Adipose tissue (tissue), 3 donors: ENCODE measurements around the gene MAML2. TPM values are rescaled to one million over a fixed set of nuclear protein-coding genes. Genes with fewer than 3 reads are reported as not detected.

Source experiments
- H3K27ac ChIP-seq: one replicate; pipeline ENCODE4 v1.5.1; 2013; ENCODE audit warnings: low read depth, low read length
- WGBS, 3 donors: extraction: QIAGEN DNeasy Blood & Tissue Kit; methylation state at CpG; one replicate each; pipeline ENCODE4 v1.1.7; 2013; 5-methylcytosine and 5-hydroxymethylcytosine counted together
- polyA plus RNA-seq, 3 donors: library from polyadenylated mRNA; stranded (reverse); fragments of 200-250 nt; gene quantifications; one replicate each; pipeline ENCODE4 v1.2.3, GENCODE V29; 2013
- donor health status: healthy with polysubstance abuse.
- donor health status: Bipolar disorder and iron deficiency.
- donor health status: healthy.

The MAML2 gene
- polyA plus RNA-seq, 3 donors = 1.8 to 8.7 (median 5.4) TPM

- WGBS, 3 donors = 91 to 94% (median 94%) methylated on average over 6 of the region's 6 CpGs
- no peak overlapping the region for H3K27ac ChIP-seq
These were observed 19.4 kb downstream of the MAML2 start for GRCh38 chr11:96323642-96323985.

DNA sequence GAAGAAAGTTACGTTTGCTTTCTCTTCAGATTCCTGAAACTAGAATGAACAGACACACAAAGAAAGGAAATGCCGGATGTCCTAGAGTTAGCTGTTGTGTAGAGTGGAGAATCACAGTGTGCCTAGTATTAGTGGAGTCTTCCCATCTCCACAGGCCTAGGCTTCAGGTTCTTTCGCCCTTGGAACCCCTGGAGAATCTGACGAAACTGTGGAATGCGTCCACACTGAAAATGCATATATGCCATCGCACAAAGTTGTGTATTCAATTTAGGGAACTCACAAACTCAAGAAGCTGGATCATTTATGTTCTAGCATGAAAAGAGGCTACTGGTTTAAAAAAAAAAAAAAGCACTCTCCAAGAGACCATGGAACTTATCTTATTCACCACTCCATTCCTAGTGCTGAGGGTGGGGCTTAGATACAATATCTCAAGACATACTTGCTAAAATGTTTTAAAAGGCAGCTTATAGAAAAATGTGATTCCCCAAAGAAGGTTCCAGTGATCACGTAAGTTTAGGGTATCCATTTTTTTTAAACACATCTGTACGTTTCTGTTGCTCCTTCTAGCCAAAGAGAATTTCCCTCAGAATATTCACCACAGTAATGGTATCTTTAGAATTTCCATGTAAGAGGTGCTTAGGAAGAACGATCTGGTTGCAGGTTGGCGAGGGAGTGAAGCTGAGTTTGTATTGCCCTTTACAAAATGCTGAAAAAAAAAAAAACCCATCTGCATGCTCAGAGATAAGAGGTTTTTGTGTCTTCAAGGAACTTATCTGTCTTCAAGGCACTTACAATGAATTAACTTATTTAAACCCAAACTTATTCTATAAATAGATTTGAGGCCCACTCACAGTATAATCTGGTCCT lies 20.0 kb downstream of the MAML2 start:
- 93 to 96% (median 95%) methylated on average over 10 of the region's 10 CpGs for WGBS, 3 donors
- H3K27ac ChIP-seq = no peak overlapping the region

GRCh38 chr11:96321091-96321490 lies 21.9 kb downstream of the MAML2 start:
- 84 to 91% (median 91%) methylated on average over 5 of the region's 5 CpGs for WGBS, 3 donors
- no peak overlapping the region for H3K27ac ChIP-seq

DNA sequence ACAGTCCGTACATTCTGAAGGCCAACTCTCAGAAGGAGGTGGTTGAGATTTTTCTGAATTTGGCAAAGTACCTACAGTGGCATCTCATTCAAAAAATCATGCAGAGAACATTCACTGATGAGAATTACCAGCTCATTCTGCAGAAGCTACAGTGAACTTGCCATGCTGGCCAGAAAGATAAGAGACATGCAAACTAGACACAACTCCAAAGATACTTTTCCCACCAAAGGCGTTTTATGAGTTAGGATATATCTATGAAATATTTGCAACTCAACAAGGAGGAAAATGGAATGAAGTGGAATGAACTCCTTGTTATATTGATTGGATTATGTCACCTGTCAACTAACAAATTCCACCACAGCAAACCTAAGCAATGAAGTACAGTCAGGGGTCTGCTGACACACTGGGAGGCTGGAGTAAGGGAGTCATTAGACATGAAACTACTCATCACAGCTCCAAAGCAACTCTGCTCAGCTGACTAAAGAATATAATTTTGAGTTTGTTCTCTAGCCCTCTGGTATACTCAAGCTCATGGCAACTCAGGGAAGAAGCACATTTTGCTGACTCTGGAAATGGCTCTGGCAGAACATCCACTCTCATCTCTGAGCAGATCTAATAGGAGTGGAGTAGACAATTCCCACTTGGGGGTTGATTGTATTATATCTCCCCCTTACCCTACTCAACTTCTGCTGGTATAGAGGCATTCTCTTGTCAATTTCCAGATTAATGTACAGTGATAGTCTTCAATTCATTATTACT lies 22.9 kb downstream of the MAML2 start:
- WGBS, 3 donors = 57 to 88% (median 85%) methylated on average over 2 of the region's 2 CpGs
- no peak overlapping the region for H3K27ac ChIP-seq

DNA sequence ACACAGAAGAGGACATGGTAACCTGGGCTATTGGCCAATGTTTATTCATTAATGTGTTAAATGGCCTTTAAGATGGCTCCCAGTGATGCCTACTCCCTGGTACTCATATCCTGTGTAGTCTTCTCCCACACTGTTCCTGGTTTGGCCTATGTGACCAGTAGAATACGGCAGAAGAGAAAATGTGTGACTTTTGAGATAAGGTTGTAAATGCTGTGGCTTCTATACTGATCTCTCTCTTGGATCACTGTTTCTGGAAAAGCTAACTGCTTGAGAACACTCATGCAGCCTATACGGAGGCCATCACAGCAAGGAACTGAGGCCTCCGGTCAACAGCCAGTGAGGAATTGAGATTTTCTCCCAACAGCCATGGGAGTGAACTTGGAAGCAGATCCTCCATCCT lies 24.1 kb downstream of the MAML2 start:
- H3K27ac ChIP-seq = no peak overlapping the region
- 89 to 91% (median 90%) methylated on average over 3 of the region's 3 CpGs for WGBS, 3 donors

DNA sequence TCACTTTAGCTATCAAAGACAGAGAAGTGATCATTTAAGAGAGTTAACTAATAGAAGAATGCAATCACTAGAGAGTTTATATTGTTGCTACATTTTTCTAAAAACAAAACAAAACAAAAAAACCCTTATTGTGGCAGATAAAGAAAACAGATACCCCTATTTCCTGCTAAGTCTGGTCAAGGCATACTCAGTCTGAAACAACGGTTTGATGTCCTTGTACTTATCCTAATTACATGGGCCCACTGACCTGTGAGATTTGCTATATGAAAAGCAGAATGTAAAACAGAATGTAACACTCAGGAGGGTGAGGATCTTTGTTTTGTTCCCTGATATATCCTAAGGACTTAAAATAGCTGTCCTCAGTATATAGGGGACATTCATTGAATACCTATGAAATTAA lies 24.6 kb downstream of the MAML2 start:
- H3K27ac ChIP-seq = no peak overlapping the region
- WGBS, 3 donors = 70 to 75% (median 71%) methylated on average over 1 of the region's 1 CpG

DNA sequence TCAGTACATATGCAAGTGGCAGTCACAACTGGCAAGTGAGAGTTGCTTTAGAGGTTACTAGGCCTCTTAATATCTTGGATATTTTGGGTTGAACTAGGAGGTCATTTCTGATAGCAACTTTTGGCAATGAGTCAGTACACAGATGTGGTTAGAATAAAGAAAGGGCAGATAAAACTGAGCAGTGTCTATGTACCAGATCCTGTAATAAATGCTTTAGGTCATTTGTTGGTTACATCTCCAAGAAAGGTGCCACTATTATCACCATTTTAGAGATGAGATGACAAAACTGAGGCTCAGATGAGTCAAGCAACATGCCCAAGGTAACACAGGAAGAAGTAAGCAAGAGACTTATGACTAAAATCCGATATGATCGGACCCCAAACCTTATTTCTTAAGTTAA lies 25.0 kb downstream of the MAML2 start:
- no peak overlapping the region for H3K27ac ChIP-seq
- WGBS, 3 donors = 85 to 95% (median 89%) methylated on average over 2 of the region's 2 CpGs

GRCh38 chr11:96317571-96317970 lies 25.4 kb downstream of the MAML2 start:
- no peak overlapping the region for H3K27ac ChIP-seq
- 61 to 70% (median 69%) methylated on average over 2 of the region's 2 CpGs for WGBS, 3 donors

- WGBS, 3 donors = 70 to 80% (median 78%) methylated on average over 3 of the region's 3 CpGs
- no peak overlapping the region for H3K27ac ChIP-seq
These were observed 26.1 kb downstream of the MAML2 start for GRCh38 chr11:96316869-96317268.

GRCh38 chr11:96315476-96315875 lies 27.5 kb downstream of the MAML2 start:
- WGBS, 3 donors = 75 to 86% (median 83%) methylated on average over 1 of the region's 1 CpG
- no peak overlapping the region for H3K27ac ChIP-seq

- H3K27ac ChIP-seq = no peak overlapping the region
- WGBS, 3 donors = 19 to 39% (median 20%) methylated on average over 4 of the region's 4 CpGs
These were observed 28.5 kb downstream of the MAML2 start for GRCh38 chr11:96314326-96315020.

GRCh38 chr11:96313163-96313562 lies 29.8 kb downstream of the MAML2 start:
- H3K27ac ChIP-seq = no peak overlapping the region
- WGBS, 3 donors = 66 to 78% (median 77%) methylated on average over 6 of the region's 6 CpGs

DNA sequence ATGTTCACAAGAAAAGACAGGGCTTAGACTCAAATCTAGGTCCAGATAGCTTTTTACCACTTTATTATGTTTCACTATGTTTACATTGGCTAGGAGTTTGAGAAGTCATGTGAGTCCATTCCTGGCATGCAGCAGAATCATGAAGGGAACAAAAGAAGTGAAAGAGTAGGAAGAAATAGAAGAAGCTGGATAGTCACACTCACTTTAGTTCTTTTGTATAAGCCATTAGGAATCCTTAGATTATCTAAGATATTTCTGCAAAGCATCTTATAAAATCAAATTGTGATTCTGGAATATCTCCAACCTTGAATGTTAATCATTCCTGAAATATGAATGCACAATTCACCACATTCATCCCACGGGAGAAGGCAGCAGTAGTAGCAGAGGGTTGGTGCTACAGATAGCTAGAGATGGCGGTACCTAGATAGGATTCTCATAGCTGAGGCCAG lies 31.9 kb downstream of the MAML2 start:
- WGBS, 3 donors = 33 to 63% (median 57%) methylated on average over 2 of the region's 2 CpGs
- H3K27ac ChIP-seq = no peak overlapping the region

- no peak overlapping the region for H3K27ac ChIP-seq
- 71 to 74% (median 72%) methylated on average over 1 of the region's 1 CpG for WGBS, 3 donors
These were observed 32.8 kb downstream of the MAML2 start for GRCh38 chr11:96310236-96310635.

GRCh38 chr11:96309643-96310017 lies 33.4 kb downstream of the MAML2 start:
- WGBS, 3 donors = 68 to 85% (median 75%) methylated on average over 5 of the region's 5 CpGs
- no peak overlapping the region for H3K27ac ChIP-seq

GRCh38 chr11:96309016-96309642 lies 33.9 kb downstream of the MAML2 start:
- H3K27ac ChIP-seq = no peak overlapping the region
- 89 to 95% (median 92%) methylated on average over 2 of the region's 2 CpGs for WGBS, 3 donors

GRCh38 chr11:96307776-96308140 lies 35.2 kb downstream of the MAML2 start:
- 46 to 60% (median 52%) methylated on average over 3 of the region's 3 CpGs for WGBS, 3 donors
- no peak overlapping the region for H3K27ac ChIP-seq

- WGBS, 3 donors = 13 to 18% (median 13%) methylated on average over 10 of the region's 10 CpGs
These were observed 35.8 kb downstream of the MAML2 start for GRCh38 chr11:96306933-96307775.

More at GRCh38 chr11:96306933-96307775, 35.8 kb downstream of the MAML2 start:
- H3K27ac ChIP-seq = peak overlapping the region; percentile 26
